OCI-LY7 (cell line): ENCODE results near the gene KCNAB2. TPM values are rescaled to one million over a fixed set of nuclear protein-coding genes. Genes with fewer than 3 reads are reported as not detected.

ENCODE experiments used
- BruUV-seq: library from RNA; stranded (reverse); fragments of 400-500 nt; replicated peaks from 2 replicates; lab custom pipeline; 2021; lab: Mats Ljungman, UMichigan
- CTCF ChIA-PET: fragments of 300-600 bp; sonication (Branson Sonifier 250); formaldehyde crosslinking; loops from one replicate; lab custom pipeline; 2022; ENCODE audit warnings: antibody characterized with exemption; ENCODE audit not compliant: unreplicated experiment; lab: Charles Lee
- POLR2A ChIA-PET: fragments of 300-600 bp; sonication (Branson Sonifier 250); formaldehyde crosslinking; loops from one replicate; lab custom pipeline; 2022; ENCODE audit warnings: antibody characterized with exemption; lab: Charles Lee
- DNase-seq: peaks from one replicate; pipeline ENCODE4 v3.0.0-alpha.2; 2015; ENCODE audit warnings: low spot score
- H2AFZ ChIP-seq: fragments of 200-600 bp; sonication (generic), shearing (Covaris generic); 2 replicates; pipeline ENCODE4 v1.6.1; 2014; ENCODE audit warnings: mild to moderate bottlenecking, antibody characterized with exemption, low read length, moderate library complexity
- H3K27ac ChIP-seq: fragments of 200-600 bp; sonication (generic); 2 replicates; pipeline ENCODE4 v1.5.1; 2014; ENCODE audit warnings: mixed run types, low read depth, mild to moderate bottlenecking, moderate library complexity, low read length, inconsistent platforms; ENCODE audit not compliant: poor library complexity, severe bottlenecking
- H3K36me3 ChIP-seq: fragments of 200-600 bp; sonication (generic); 2 replicates; pipeline ENCODE4 v1.6.1; 2014; ENCODE audit warnings: mild to moderate bottlenecking, antibody characterized with exemption, low read length, moderate library complexity, mixed read lengths; ENCODE audit not compliant: insufficient read depth
- H3K4me1 ChIP-seq: fragments of 200-600 bp; sonication (generic); 2 replicates; pipeline ENCODE4 v1.5.1; 2014; ENCODE audit warnings: mild to moderate bottlenecking, low read length; ENCODE audit not compliant: insufficient read depth, poor library complexity, severe bottlenecking
- H3K4me2 ChIP-seq: fragments of 200-600 bp; sonication (generic); 2 replicates; pipeline ENCODE4 v1.6.1; 2014; ENCODE audit warnings: mild to moderate bottlenecking, low read length
- H3K4me3 ChIP-seq: fragments of 200-600 bp; sonication (generic); 2 replicates; pipeline ENCODE4 v1.5.1; 2014; ENCODE audit warnings: mild to moderate bottlenecking, low read depth, low read length; ENCODE audit not compliant: poor library complexity, severe bottlenecking
- H3K79me2 ChIP-seq: fragments of 200-600 bp; sonication (generic); 2 replicates; pipeline ENCODE4 v1.6.1; 2016; ENCODE audit warnings: low read depth, mild to moderate bottlenecking, low read length, moderate library complexity, mixed read lengths; ENCODE audit not compliant: insufficient read depth
- H3K9me2 ChIP-seq: fragments of 200-600 bp; sonication (generic); 2 replicates; pipeline ENCODE4 v1.6.1; 2016; ENCODE audit warnings: mild to moderate bottlenecking, low read length, mixed read lengths; ENCODE audit not compliant: insufficient read depth
- H3K9me3 ChIP-seq: fragments of 200-600 bp; sonication (generic); 2 replicates; pipeline ENCODE4 v1.6.1; 2014; ENCODE audit warnings: mild to moderate bottlenecking, mixed run types, low read length, mixed read lengths
- H4K20me1 ChIP-seq: fragments of 200-600 bp; sonication (generic); 2 replicates; pipeline ENCODE4 v1.6.1; 2014; ENCODE audit warnings: mild to moderate bottlenecking, antibody characterized with exemption, low read length, moderate library complexity, mixed read lengths; ENCODE audit not compliant: insufficient read depth
- EZH2phosphoT487 ChIP-seq: fragments of 200-600 bp; sonication (generic); IDR thresholded peaks from 2 replicates; pipeline ENCODE4 v1.6.1; 2018; ENCODE audit warnings: low read depth, borderline replicate concordance, mild to moderate bottlenecking, mixed run types, antibody characterized with exemption, low read length, moderate library complexity, mixed read lengths
- intact Hi-C: fragments of 100-400 bp; cut with micrococcal nuclease; formaldehyde crosslinking; loops from one replicate; pipeline ENCODE4 v1.10.0; 2022; ENCODE audit not compliant: unreplicated experiment
- total RNA-seq, 2 experiments: library from RNA; depleted of rRNA in 1 of 2; stranded (reverse); fragments of >200 nt in 1 of 2; shearing (Covaris generic) in 1 of 2; gene quantifications; 2 replicates each; pipeline ENCODE4 v1.2.3, GENCODE V29; 2014 to 2022
- TF ChIP-seq, protein P1 (sequence below): fragments of 200-600 bp; sonication (generic); conservative IDR thresholded peaks from 2 replicates; pipeline ENCODE4 v1.5.1; 2014; ENCODE audit warnings: mild to moderate bottlenecking, antibody characterized with exemption, low read length, moderate library complexity, mixed read lengths

Gene KCNAB2
- total RNA-seq, 2 experiments from 2014 or later = 46.7 to 133 TPM

- no peak for DNase-seq
- Histone ChIP-seq H3K9me3 (no peaks in the 10 kb centered on the region; the same call in 1 of the 2 replicates), H3K36me3 (no peaks in the 10 kb centered on the region), H3K27ac (no peak overlapping the region), H2AFZ (no peak overlapping the region), H3K4me2 (no peak overlapping the region), H3K9me2 (no peaks in the 10 kb centered on the region), H3K4me3 (no peak overlapping the region), H4K20me1 (no peaks in the 10 kb centered on the region), H3K79me2 (no peaks in the 10 kb centered on the region), H3K4me1 (no peaks in the 10 kb centered on the region)
- BruUV-seq = no TSS peak
- intact Hi-C loops = no loop called here
- TF ChIP-seq, protein P1, sequence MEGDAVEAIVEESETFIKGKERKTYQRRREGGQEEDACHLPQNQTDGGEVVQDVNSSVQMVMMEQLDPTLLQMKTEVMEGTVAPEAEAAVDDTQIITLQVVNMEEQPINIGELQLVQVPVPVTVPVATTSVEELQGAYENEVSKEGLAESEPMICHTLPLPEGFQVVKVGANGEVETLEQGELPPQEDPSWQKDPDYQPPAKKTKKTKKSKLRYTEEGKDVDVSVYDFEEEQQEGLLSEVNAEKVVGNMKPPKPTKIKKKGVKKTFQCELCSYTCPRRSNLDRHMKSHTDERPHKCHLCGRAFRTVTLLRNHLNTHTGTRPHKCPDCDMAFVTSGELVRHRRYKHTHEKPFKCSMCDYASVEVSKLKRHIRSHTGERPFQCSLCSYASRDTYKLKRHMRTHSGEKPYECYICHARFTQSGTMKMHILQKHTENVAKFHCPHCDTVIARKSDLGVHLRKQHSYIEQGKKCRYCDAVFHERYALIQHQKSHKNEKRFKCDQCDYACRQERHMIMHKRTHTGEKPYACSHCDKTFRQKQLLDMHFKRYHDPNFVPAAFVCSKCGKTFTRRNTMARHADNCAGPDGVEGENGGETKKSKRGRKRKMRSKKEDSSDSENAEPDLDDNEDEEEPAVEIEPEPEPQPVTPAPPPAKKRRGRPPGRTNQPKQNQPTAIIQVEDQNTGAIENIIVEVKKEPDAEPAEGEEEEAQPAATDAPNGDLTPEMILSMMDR = no peak
- no peak for TF ChIP-seq EZH2phosphoT487
- CTCF ChIA-PET = interaction anchor here (0.6 kb wide), 1 partner anchor 20 kb away, joined by 3 read pairs; no protein-coding TSS in a partner anchor
- POLR2A ChIA-PET = no interaction called here
Observed at GRCh38 chr1:6113116-6113515, 67.4 kb downstream of the KCNAB2 start.

DNA sequence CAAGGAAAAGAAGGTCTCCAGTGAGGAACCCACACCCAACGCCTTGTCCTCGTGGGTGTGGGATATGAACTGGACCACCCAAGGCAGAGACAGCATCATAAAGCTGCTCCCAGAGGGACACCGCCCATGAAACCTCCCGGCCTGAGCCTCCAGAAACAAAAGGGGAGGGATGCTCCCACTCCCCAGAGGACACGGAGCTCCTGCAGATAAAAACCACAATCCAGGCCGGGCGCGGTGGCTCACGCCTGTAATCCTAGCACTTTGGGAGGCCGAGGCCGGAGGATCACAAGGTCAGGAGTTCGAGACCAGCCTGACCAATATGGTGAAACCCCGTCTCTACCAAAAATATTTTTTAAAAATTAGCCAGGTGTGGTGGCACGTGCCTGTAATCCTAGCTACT, 68.1 kb downstream of the KCNAB2 start:
- DNase-seq = no peak
- Histone ChIP-seq H3K9me2 (no peaks in the 10 kb centered on the region), H3K4me2 (no peak overlapping the region), H3K4me3 (no peak overlapping the region), H3K79me2 (no peaks in the 10 kb centered on the region), H4K20me1 (no peaks in the 10 kb centered on the region), H2AFZ (no peak overlapping the region), H3K27ac (no peak overlapping the region), H3K4me1 (no peaks in the 10 kb centered on the region), H3K36me3 (no peaks in the 10 kb centered on the region), H3K9me3 (no peaks in the 10 kb centered on the region; the same call in 1 of the 2 replicates)
- TF ChIP-seq, protein P1 = no peak
- TF ChIP-seq EZH2phosphoT487 = no peak
- CTCF ChIA-PET = no interaction called here
- POLR2A ChIA-PET = no interaction called here
- BruUV-seq = no TSS peak
- intact Hi-C loops = no loop called here

GRCh38 chr1:6116137-6116536, 70.4 kb downstream of the KCNAB2 start:
- H3K79me2 ChIP-seq = no peaks in the 10 kb centered on the region
- no peaks in the 10 kb centered on the region for H3K36me3 ChIP-seq
- H3K27ac ChIP-seq = no peak overlapping the region
- POLR2A ChIA-PET = interaction anchor here (0.6 kb wide), 1 partner anchor 267 kb away, joined by 3 read pairs; no protein-coding TSS in a partner anchor
- no peak overlapping the region for H2AFZ ChIP-seq
- intact Hi-C loops = no loop called here
- no peaks in the 10 kb centered on the region; the same call in 1 of the 2 replicates for H3K9me3 ChIP-seq
- TF ChIP-seq, protein P1 = no peak
- no peak for TF ChIP-seq EZH2phosphoT487
- H3K4me2 ChIP-seq = no peak overlapping the region
- CTCF ChIA-PET = no interaction called here
- no TSS peak for BruUV-seq
- DNase-seq = no peak
- no peaks in the 10 kb centered on the region for H3K9me2 ChIP-seq
- H4K20me1 ChIP-seq = no peaks in the 10 kb centered on the region
- H3K4me3 ChIP-seq = no peak overlapping the region
- no peaks in the 10 kb centered on the region for H3K4me1 ChIP-seq
